C4-2B (cell line): ENCODE data around the gene CDH8.

ENCODE experiments used
- H3K27ac ChIP-seq: fragments of 450-650 bp; 2 replicates; pipeline ENCODE4 v1.5.1; 2017
- ZFX ChIP-seq: fragments of 450-650 bp; IDR thresholded peaks from 2 replicates; pipeline ENCODE4 v1.6.1; 2017
- TF ChIP-seq, protein P1 (sequence below): fragments of 450-650 bp; conservative IDR thresholded peaks from 2 replicates; pipeline ENCODE4 v1.5.1; 2017; ENCODE audit warnings: mild to moderate bottlenecking

Gene CDH8

GRCh38 chr16:61937646-61938045 lies 98.6 kb downstream of the CDH8 start:
- TF ChIP-seq, protein P1, sequence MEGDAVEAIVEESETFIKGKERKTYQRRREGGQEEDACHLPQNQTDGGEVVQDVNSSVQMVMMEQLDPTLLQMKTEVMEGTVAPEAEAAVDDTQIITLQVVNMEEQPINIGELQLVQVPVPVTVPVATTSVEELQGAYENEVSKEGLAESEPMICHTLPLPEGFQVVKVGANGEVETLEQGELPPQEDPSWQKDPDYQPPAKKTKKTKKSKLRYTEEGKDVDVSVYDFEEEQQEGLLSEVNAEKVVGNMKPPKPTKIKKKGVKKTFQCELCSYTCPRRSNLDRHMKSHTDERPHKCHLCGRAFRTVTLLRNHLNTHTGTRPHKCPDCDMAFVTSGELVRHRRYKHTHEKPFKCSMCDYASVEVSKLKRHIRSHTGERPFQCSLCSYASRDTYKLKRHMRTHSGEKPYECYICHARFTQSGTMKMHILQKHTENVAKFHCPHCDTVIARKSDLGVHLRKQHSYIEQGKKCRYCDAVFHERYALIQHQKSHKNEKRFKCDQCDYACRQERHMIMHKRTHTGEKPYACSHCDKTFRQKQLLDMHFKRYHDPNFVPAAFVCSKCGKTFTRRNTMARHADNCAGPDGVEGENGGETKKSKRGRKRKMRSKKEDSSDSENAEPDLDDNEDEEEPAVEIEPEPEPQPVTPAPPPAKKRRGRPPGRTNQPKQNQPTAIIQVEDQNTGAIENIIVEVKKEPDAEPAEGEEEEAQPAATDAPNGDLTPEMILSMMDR, result no peak
- TF ChIP-seq ZFX, result no peak
- no peak overlapping the region for H3K27ac ChIP-seq

GRCh38 chr16:61936522-61936921 lies 99.7 kb downstream of the CDH8 start:
- TF ChIP-seq ZFX, result no peak
- TF ChIP-seq, protein P1, result peak; percentile 37
- H3K27ac ChIP-seq, result no peak overlapping the region

DNA sequence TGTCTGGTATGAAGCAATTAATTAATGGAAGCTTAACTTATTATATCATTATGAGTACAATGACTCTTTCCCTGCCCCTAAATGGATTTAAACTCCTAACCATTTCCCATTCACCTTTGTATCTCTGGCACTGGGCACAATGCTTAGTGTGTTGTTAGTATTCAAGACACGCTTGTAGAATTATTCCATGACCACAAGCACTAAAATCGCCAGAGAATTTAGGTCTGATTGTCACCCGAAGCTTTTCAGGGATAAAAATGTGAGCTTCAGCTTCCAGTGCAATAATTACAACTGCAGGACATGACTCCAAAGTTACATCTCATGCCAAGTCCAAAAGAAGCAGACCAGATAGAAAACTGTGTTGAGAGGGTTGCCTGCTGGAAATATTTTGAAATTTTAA lies 101.6 kb downstream of the CDH8 start:
- no peak overlapping the region for H3K27ac ChIP-seq
- TF ChIP-seq, protein P1, result no peak
- TF ChIP-seq ZFX, result no peak

- no peak for TF ChIP-seq ZFX
- TF ChIP-seq, protein P1, result no peak
- H3K27ac ChIP-seq, result no peak overlapping the region
Observed at GRCh38 chr16:61929776-61930175, 106.5 kb downstream of the CDH8 start.

- no peak overlapping the region for H3K27ac ChIP-seq
- no peak for TF ChIP-seq ZFX
- TF ChIP-seq, protein P1, result no peak
Observed at GRCh38 chr16:61926766-61927165, 109.5 kb downstream of the CDH8 start.

DNA sequence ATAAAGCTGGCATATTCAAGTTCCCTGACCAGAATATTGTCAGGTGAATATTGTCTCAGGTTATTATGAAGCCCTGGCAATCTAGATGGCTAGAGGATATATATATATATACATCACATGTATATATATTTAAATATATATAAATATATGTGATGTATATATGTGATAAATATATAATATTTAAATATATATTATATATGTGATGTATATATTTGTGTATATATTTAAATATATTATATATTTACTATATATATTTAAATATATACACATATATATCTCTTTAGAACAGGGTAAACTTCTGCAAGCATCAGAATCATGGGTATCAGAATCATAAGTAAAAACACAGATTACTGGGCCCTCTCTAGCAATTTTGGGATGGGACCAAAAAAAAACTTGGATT lies 112.6 kb downstream of the CDH8 start:
- TF ChIP-seq ZFX, result no peak
- TF ChIP-seq, protein P1, result no peak
- H3K27ac ChIP-seq, result no peak overlapping the region

DNA sequence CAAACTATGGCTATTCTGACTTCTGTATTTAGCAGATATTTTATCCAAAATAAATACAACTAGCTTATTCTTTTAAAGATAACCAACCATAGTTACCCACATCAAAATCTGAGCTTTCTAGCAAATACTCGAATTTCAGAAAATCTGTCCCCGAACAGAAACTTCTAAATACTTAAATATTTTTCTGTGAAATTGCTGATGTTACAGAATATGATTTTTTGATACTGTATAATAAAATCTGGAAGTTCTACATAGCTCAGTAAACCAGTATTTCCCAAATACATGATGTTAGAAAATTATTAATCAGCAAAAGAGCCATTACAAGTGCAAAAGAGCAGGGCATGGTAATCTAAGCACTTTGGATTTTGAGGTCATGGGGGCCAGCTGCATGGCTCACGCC lies 114.9 kb downstream of the CDH8 start:
- H3K27ac ChIP-seq, result no peak overlapping the region
- TF ChIP-seq, protein P1, result no peak
- TF ChIP-seq ZFX, result no peak

DNA sequence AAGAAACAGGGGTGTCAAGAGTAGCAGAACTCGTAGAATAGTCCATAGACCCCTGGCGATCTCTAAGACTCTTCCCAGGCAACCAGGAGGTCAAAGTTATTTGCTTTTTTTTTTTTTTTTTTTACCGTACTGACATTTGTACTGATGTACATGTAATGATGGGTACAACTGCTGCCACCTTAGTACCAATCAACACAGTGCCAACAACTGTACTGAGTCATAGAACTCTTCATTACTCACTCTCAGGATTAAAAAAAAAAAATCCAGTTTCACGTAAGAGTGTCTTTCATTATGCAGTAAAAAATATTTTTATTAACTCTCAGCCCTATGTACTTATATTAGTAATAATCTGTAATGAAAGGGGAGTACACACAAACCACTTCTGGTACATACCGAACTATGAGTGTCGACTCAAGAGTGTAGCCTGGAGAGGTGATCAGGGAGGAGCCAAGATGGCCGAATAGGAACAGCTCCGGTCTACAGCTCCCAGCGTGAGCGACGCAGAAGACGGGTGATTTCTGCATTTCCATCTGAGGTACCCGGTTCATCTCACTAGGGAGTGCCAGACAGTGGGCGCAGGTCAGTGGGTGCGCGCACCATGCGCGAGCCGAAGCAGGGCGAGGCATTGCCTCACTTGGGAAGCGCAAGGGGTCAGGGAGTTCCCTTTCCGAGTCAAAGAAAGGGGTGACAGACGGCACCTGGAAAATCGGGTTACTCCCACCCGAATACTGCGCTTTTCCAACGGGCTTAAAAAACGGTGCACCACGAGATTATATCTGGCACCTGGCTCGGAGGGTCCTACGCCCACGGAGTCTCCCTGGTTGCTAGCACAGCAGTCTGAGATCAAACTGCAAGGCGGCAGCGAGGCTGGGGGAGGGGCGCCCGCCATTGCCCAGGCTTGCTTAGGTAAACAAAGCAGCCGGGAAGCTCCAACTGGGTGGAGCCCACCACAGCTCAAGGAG lies 118.1 kb downstream of the CDH8 start:
- peak overlapping the region; percentile 46; the same call in 1 of the 2 replicates for H3K27ac ChIP-seq
